HepG2 (cell line): Measurements from ENCODE around the gene SUCLG2.

Source experiments
- CBFB ChIP-seq: sonication (generic); formaldehyde crosslinking; IDR thresholded peaks from 2 replicates; pipeline ENCODE4 v1.4.0; 2020; ENCODE audit warnings: missing genetic modification reagents
- CREB3 ChIP-seq: sonication (generic); formaldehyde crosslinking; IDR thresholded peaks from 2 replicates; pipeline ENCODE4 v1.5.0; 2020; ENCODE audit warnings: missing genetic modification reagents
- CTCF ChIP-seq: sonication (generic); formaldehyde crosslinking; IDR thresholded peaks from 2 replicates; pipeline ENCODE4 v1.5.0; 2020; ENCODE audit warnings: mild to moderate bottlenecking, missing genetic modification reagents, moderate library complexity
- EZH2 ChIP-seq: conservative IDR thresholded peaks from 2 replicates; pipeline ENCODE4 v1.6.1; 2012; ENCODE audit warnings: mild to moderate bottlenecking, low read depth, low read length, moderate library complexity
- FIP1L1 ChIP-seq: fragments of 200-400 bp; formaldehyde crosslinking; IDR thresholded peaks from 2 replicates; pipeline ENCODE4 v1.6.1; 2018; ENCODE audit warnings: low read depth, mild to moderate bottlenecking, low read length, moderate library complexity, borderline replicate concordance; ENCODE audit not compliant: insufficient read depth
- FOXK2 ChIP-seq: fragments of 450-650 bp; IDR thresholded peaks from 2 replicates; pipeline ENCODE4 v1.6.1; 2016
- HDAC2 ChIP-seq: sonication (generic); formaldehyde crosslinking; IDR thresholded peaks from 2 replicates; pipeline ENCODE4 v1.4.0; 2020; ENCODE audit warnings: missing genetic modification reagents
- IKZF1 ChIP-seq: fragments of 450-650 bp; IDR thresholded peaks from 2 replicates; pipeline ENCODE4 v1.7.1; 2016
- NFIB ChIP-seq: sonication (generic); formaldehyde crosslinking; IDR thresholded peaks from 2 replicates; pipeline ENCODE4 v1.9.0; 2021; ENCODE audit warnings: missing genetic modification reagents, mild to moderate bottlenecking, borderline replicate concordance
- SAFB2 ChIP-seq: sonication (generic); formaldehyde crosslinking; IDR thresholded peaks from 2 replicates; pipeline ENCODE4 v1.5.1; 2020; ENCODE audit warnings: missing genetic modification reagents, low read depth, mild to moderate bottlenecking, borderline replicate concordance
- ZKSCAN1 ChIP-seq: fragments of 150-350 bp; IDR thresholded peaks from 2 replicates; pipeline ENCODE4 v1.6.1; 2014; ENCODE audit warnings: low read length
- ZNF530 ChIP-seq: sonication (generic); formaldehyde crosslinking; IDR thresholded peaks from 2 replicates; pipeline ENCODE4 v1.5.0; 2020; ENCODE audit warnings: low read depth, mild to moderate bottlenecking, missing genetic modification reagents

- TF ChIP-seq IKZF1: no peak
- TF ChIP-seq FOXK2: no peak
- TF ChIP-seq CBFB (CRISPR knock-in tag): no peak
- TF ChIP-seq ZKSCAN1: no peak
- no peak for TF ChIP-seq HDAC2 (CRISPR knock-in tag)
- no peak for TF ChIP-seq CREB3 (CRISPR knock-in tag)
- no peak for TF ChIP-seq EZH2
- TF ChIP-seq NFIB (CRISPR knock-in tag): no peak
- TF ChIP-seq CTCF (CRISPR knock-in tag): no peak
- no peak for TF ChIP-seq ZNF530 (CRISPR knock-in tag)
- TF ChIP-seq FIP1L1: no peak
- no peak for TF ChIP-seq SAFB2
Observed at GRCh38 chr3:67662733-67663132, 8.3 kb upstream of the SUCLG2 start.
